GM18868 (cell line): ENCODE results near the gene NMT1.

Experiments used
- ATAC-seq: cut with Tn5 transposase; IDR thresholded peaks from one replicate; pipeline ENCODE4 v1.9.1; 2021; ENCODE audit warnings: mild to moderate bottlenecking, moderate library complexity; ENCODE audit not compliant: unreplicated experiment

NMT1 gene

GRCh38 chr17:45103269-45103795, 42.2 kb downstream of the NMT1 start:
- ATAC-seq = no peak

- no peak for ATAC-seq
Measured at GRCh38 chr17:45104029-45104428, 42.9 kb downstream of the NMT1 start.

- no peak for ATAC-seq
Measured at GRCh38 chr17:45104497-45104896, 43.4 kb downstream of the NMT1 start.

DNA sequence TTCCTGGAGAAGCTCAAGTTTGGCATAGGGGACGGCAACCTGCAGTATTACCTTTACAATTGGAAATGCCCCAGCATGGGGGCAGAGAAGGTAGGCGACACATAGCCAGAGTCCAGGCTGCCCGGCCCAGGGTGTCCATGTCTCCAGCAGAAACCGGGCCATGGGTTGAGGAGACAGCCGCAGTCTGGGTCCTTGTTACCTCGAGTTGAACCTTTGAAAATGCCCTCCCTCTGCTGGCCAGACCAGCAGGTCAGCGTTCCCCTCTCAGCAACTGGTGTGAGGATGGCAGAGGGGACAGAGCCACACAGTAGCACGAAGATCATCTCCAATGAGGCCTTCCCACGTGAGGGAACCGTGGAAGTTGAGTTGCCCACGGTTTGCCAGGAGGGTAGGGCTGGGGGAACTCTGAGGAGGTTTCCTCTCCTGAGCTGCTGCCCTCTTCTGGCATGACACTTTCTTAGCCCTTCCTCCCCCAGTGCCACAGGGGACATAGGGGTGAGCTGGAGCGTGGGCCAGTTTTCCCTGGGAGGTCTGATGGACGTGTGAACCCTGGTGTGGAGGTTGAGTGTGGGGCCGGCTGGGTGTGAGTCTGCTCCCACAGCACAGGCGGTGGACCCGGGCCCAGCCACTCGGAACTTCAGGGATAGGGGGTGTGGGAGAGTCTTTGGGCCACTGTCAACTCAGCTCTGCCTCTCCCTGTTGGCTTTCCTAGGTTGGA, 43.9 kb downstream of the NMT1 start:
- no peak for ATAC-seq

DNA sequence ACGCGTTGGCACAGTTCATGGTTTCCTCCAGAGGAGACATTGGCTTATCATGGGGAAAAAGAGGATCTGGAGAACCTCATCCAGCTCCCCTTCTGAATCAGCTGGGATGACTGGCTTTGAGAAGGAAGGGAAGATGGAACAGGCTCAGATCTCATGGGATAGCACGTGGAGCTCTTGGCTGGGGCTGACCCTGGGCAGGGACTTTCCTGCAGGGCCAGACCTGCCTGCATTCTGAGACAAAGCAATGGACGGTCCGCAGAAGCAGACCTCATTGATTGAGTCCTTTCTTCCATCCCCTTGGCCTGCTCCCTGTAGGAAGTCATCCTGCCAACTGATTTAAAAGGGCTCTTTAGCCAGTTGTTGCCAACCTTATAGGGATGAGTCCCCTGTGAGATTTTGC, 45.0 kb downstream of the NMT1 start:
- no peak for ATAC-seq

GRCh38 chr17:45106582-45106981, 45.5 kb downstream of the NMT1 start:
- ATAC-seq = no peak

- no peak for ATAC-seq
Measured at GRCh38 chr17:45107293-45108010, 46.3 kb downstream of the NMT1 start.

GRCh38 chr17:45108051-45108450, 46.9 kb downstream of the NMT1 start:
- ATAC-seq = no peak

DNA sequence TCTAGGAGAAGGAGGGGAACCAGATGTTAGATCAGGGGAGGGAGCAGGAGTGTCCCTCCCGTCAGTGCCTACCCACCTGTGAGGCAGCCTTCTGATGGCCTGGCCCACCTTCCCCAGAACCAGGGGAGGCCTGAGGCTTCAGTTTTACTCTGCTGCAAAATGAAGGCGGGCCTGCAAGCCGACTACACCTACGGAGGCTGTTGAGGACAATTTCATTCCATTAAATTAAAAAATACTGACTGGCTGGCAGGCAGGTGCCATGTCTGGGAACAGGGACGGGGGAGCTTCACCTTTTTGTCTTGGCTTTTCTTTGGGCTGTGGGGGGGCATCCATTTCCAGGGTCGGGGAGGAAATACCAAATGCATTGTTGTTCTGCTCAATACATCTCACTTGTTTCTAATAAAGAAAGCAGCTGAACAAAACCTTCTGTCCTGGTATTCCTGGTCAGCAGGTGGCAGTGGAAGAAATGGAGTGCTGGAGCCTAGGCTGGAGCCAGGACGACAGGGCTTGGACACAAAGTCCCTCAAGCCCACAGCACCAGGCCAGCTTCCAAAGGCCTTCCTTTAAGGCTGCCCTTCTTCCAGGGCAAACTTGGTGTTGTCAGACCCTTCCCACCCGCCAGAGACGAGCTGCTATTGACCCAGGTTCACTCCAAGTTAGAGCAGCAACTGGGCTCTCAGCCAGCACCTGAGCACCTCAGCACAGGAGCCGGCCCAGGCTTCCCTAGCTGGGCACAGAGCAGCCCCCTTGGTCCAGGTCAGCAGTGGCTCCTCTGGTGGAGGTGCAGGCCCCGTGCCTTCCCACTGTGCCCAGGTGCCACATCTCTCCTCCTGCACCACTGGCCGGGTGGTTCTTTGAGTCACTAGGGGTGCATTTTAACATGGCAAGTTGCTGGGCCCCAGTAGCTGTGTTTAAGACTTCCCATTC, 47.7 kb downstream of the NMT1 start:
- ATAC-seq = no peak

- no peak for ATAC-seq
Measured at GRCh38 chr17:45110676-45111611, 49.8 kb downstream of the NMT1 start.

DNA sequence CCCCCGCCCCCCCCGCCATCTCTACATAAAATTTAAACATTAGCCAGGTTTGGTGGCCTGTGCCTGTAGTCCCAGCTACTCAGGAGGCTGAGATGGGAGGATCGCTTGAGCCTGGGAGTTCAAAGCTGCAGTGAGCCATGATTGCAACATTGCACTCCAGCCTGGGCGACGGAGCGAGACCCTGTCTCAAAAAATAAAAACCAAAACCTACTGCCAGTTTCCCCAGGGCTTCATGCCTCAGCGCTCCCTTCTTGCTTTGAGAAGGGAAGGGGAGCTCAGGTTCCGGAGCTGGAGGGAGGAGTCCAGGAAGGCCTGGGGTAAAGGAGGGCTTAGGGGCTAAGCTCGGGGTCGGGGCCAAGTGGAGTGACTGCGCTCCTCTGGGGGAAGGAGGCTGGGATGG, 50.7 kb downstream of the NMT1 start:
- no peak for ATAC-seq

DNA sequence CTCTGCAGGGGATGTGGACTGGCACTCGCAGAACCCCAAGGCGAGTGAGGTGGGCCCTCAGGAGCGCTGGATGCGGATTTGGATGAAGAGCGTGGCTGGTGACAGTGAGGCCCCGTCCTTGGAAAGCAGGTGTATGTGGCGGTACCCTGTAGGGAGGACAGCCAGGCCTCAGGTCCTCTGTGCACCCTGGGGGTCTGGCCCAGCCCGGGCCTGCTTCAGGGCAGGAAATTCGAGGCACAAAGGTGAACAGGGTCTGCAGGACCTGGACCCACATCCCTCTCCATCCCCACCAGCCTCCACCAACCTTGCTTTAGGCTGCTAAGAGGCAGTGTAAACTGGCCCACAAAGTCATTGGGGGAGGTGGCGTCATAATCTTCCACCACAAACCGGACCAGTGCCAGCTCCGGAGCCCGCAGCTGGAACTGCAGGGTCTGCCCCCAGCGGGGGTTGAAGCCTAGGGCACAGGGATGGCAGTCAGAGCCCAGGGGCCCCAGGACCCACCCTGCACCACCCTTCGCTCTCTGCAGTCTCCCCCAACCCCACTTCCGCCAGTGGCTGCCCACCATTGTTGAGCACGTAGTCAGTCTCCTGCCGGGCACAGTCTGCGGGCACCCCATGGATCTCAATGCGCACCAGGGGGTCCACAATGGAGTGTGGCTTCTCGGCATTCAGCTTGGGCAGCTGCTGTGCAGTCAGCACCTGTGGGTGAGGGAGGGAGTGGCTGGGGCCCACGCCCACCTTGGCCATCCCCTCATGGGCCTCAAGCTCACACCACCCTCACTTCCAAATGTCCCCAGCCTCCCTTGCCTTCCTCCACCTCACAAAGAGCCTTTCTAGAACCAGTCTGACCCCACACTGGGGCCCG, 51.7 kb downstream of the NMT1 start:
- no peak for ATAC-seq

- ATAC-seq = no peak
Measured at GRCh38 chr17:45113424-45113754, 52.3 kb downstream of the NMT1 start.

GRCh38 chr17:45114117-45114932, 53.2 kb downstream of the NMT1 start:
- ATAC-seq = no peak

DNA sequence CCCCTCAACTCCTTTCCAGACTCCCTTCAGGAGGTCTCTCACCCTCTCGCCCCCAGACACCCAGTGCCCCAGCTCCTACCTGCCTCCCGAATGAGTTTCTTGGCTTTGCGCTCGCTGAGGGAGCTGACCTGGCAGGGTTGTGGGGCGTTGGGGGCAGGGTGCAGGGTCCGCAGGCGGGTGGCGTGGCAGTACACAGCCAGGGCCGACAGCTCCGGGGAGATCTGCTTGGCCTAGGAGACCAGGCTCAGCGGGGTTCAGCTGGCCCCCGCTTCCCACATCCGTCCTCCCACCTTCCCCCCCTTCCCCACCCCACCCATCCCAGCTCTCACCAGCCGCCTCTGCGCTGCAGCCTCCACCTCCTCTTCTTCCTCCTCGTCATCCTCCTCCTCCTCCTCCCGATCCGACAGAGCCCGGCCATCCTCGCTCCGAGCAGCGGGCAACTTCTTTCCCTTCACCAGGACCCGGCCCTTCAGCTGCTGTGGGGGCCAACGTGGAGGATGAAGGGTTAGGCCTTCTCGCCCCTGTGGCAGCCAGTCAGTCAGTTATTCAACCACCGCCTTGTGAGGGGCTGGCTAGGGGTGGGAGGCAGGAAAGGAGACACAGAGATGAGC, 54.0 kb downstream of the NMT1 start:
- no peak for ATAC-seq

- no peak for ATAC-seq
Measured at GRCh38 chr17:45115871-45116270, 54.8 kb downstream of the NMT1 start.

DNA sequence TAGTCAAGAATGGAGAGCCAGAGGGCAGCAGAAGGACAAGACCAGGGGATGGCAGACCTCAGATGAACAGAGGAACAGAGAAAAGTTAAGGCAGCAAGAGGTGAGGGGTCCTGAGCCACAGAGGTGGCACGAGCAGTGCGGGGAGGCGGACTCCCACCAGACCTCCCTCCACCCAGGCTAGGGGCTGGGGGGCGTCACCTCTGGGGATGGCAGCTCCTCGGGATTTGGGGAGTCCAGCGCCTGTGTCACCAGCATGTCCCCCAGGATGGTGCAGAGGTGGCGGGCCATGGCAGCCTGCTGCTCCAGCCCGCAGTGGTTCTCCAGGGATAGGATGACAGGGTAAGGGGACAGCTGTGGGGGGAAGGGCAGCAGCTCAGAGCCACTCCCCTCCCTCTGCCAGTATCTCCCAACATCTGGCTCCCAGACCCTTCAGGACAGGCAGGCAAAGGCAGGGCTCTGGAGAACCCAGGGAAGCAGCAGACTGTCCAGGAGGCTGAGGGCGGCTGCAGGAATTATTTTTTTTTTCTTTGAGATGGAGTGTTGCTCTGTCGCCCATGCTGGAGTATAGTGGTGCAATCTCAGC, 55.4 kb downstream of the NMT1 start:
- no peak for ATAC-seq

- ATAC-seq = no peak
Measured at GRCh38 chr17:45117334-45117733, 56.2 kb downstream of the NMT1 start.
